ENCODE measurements around the gene WASF2.

Gene WASF2

DNA sequence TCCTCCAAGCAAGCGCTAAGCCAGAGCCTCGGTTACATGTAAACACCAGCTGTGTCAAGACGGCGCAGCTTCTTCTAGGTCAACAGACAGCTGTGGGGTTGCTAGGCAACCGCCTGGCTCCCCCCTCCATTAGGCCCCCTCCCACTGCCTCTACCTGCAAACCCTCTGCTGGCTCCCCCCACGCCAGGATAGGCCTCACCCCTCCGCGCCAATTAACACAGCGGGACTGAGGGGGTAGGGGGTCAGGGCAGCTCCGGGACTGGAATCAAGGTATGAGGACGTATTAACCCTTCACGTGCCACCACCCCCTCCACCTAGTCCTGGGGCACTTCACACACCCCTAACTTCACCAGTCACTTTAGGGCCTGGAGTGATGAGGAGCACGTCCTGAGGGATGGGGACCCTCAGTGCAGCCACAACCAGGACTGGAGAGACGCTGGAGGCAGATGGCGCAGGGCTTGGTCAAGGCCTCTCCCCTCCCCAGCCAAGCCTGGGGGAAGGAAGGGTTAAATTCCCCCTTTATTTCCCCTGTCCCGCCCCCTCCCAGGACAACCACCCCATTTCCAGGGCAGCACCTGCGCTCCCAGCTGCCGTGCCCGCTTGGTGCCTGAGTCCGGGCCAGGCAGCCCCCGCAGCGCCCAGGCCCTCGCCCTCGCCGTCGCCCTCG, 37.4 kb upstream of the WASF2 start:
- H3K4me1 ChIP-seq (ENCODE audit: insufficient read depth, low read length), result peaks cover 68% of the 10 kb centered on the region
- H2AFZ ChIP-seq (ENCODE audit: low read depth, low read length), result no peak overlapping the region
- H3K36me3 ChIP-seq (ENCODE audit: insufficient read depth, low read length), result no peaks in the 10 kb centered on the region
- H3K27me3 ChIP-seq (ENCODE audit: insufficient read depth, low read length), result no peaks in the 10 kb centered on the region
- H3K9me3 ChIP-seq (ENCODE audit: low read length), result no peaks in the 10 kb centered on the region
- H3K4me3 ChIP-seq (ENCODE audit: low read length), result peak overlapping the region; percentile 34

- Histone ChIP-seq H3K4me1 (ENCODE audit: insufficient read depth, low read length) (peaks cover 75% of the 10 kb centered on the region), H3K4me3 (ENCODE audit: low read length) (peak overlapping the region; percentile 34), H2AFZ (ENCODE audit: low read depth, low read length) (no peak overlapping the region), H3K36me3 (ENCODE audit: insufficient read depth, low read length) (no peaks in the 10 kb centered on the region), H3K9me3 (ENCODE audit: low read length) (no peaks in the 10 kb centered on the region), H3K27me3 (ENCODE audit: insufficient read depth, low read length) (no peaks in the 10 kb centered on the region)
Observed at GRCh38 chr1:27526569-27527222, 36.7 kb upstream of the WASF2 start.

DNA sequence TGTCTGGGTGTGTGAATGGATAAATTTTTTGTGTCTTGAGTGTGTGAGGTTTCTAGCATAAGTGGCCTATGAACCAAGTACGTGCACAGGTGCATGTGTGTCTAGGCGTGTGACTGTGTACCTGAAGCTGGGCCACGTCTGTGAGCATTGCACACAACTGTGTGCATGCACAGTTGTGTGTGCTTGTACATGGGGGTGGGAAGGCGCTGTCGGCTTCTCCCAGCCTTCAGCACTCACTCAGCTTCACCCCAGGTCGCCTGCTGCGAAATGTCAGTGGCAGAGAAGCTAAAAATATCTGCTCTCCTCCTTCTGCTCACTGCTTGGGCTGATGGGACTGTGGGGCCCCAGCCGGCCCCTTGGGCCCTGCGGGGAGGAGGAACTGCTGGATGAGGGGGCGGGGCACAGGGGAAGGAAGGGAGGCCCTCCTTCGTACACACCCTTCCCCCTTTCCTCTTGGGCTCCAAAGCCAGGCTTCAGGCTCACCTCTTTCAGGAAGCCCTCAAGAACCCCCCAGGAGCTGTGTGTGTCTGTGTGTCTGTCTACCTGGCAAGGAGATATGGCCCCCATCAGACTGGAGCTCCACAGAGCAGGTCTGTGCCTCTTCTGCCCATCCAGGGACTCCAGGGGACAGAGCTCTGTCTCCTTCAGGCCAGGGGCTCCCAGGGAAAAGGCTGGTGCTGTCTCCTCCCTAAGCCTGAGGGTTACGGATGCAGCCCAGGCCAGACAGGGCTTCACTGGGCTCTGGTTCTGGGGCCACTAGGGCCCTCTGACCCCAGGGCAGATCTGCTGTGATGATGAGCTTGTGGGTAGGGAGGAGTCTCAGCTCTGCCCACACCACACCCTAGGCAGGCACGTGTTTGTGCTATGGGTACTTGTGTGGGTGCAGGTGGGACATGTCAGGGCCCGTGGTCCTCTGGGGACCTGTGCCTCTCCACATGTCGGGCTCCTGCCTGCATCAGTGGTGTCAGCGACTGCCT, 35.6 kb upstream of the WASF2 start:
- Histone ChIP-seq H3K9me3 (ENCODE audit: low read length) (no peaks in the 10 kb centered on the region), H3K27me3 (ENCODE audit: insufficient read depth, low read length) (no peaks in the 10 kb centered on the region), H3K4me1 (ENCODE audit: insufficient read depth, low read length) (peaks cover 86% of the 10 kb centered on the region), H3K36me3 (ENCODE audit: insufficient read depth, low read length) (no peaks in the 10 kb centered on the region), H3K4me3 (ENCODE audit: low read length) (no peak overlapping the region), H2AFZ (ENCODE audit: low read depth, low read length) (no peak overlapping the region)

GRCh38 chr1:27523337-27524020, 33.5 kb upstream of the WASF2 start:
- Histone ChIP-seq H3K4me1 (ENCODE audit: insufficient read depth, low read length) (peaks cover 93% of the 10 kb centered on the region), H3K4me3 (ENCODE audit: low read length) (no peak overlapping the region), H2AFZ (ENCODE audit: low read depth, low read length) (no peak overlapping the region), H3K36me3 (ENCODE audit: insufficient read depth, low read length) (no peaks in the 10 kb centered on the region), H3K9me3 (ENCODE audit: low read length) (no peaks in the 10 kb centered on the region), H3K27me3 (ENCODE audit: insufficient read depth, low read length) (no peaks in the 10 kb centered on the region)

DNA sequence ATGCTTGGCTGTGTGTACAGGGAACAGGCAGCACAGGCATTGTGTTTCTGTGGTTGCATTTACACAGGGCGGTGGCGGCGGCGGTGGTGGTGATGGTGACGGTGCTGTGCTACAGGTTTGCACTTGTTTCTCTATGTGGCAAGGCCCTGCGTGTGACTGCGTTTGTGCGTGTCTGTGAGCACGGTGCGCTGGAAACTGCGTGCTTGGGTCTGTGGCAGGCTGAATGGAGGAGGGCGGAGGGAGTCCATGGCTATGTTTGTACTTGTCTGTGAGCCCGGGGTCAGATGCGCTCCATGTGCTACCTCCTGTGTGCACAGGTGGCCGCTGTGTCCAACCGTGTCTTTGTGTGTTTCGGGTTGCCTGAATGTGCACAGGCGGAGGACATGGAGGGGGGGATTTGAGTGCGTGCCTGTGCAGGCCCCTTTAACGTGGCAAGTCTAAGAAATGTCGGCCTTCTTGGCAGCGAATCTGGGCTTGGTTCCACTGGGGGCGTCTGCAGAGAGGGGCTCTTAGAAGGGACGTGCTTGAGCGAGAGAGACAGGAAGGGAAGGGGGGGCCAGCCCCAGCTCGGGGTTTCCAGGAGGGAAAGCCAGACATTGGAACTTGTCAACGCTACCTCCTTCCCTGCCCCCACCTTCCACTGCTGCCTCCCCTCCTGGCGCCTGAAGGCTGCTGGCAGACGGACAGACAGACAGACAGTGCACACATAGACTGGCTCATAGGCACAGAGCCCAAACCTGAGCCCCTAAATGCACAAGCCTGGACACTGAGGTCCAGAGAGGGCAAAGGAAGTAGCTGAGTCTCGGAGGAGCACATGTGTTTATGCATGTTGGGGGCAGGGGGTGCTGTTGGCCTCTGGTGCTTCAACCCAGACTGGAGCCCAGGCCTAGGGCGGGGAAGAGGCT, 32.7 kb upstream of the WASF2 start:
- Histone ChIP-seq H3K9me3 (ENCODE audit: low read length) (no peaks in the 10 kb centered on the region), H2AFZ (ENCODE audit: low read depth, low read length) (no peak overlapping the region), H3K36me3 (ENCODE audit: insufficient read depth, low read length) (no peaks in the 10 kb centered on the region), H3K27me3 (ENCODE audit: insufficient read depth, low read length) (no peaks in the 10 kb centered on the region), H3K4me1 (ENCODE audit: insufficient read depth, low read length) (peaks cover 89% of the 10 kb centered on the region), H3K4me3 (ENCODE audit: low read length) (no peak overlapping the region)

- H3K4me1 ChIP-seq (ENCODE audit: insufficient read depth, low read length), result peaks cover 82% of the 10 kb centered on the region
- no peaks in the 10 kb centered on the region for H3K9me3 ChIP-seq (ENCODE audit: low read length)
- no peak overlapping the region for H3K4me3 ChIP-seq (ENCODE audit: low read length)
- no peak overlapping the region for H2AFZ ChIP-seq (ENCODE audit: low read depth, low read length)
- no peaks in the 10 kb centered on the region for H3K36me3 ChIP-seq (ENCODE audit: insufficient read depth, low read length)
- no peaks in the 10 kb centered on the region for H3K27me3 ChIP-seq (ENCODE audit: insufficient read depth, low read length)
Observed at GRCh38 chr1:27521861-27522431, 32.0 kb upstream of the WASF2 start.

DNA sequence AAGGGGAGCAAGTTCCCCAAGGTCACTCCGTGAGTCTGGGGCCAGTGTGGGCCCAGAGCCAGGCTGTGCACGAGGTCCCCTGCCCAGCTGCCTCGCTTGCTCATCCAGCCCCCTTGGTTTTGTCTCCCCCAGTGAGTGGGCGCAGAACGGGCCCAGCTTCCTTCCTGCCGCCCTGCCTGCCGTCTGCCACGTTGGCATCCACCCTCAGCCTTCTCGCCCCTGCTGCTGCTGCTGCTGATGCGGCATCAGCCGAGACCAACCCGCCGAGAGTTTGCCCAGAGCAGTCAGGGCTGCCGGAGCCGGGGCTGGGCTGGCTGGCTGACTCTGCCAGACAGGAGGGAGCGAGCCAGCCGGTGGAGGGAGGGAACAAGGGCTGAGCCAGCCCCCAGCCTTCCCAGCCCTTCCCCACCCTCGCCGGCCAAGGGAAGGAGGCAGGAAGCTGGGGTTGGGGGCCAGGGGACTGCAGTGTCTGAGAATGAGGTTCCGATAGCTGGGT, 31.4 kb upstream of the WASF2 start:
- Histone ChIP-seq H3K9me3 (ENCODE audit: low read length) (no peaks in the 10 kb centered on the region), H3K36me3 (ENCODE audit: insufficient read depth, low read length) (no peaks in the 10 kb centered on the region), H2AFZ (ENCODE audit: low read depth, low read length) (no peak overlapping the region), H3K4me3 (ENCODE audit: low read length) (no peak overlapping the region), H3K27me3 (ENCODE audit: insufficient read depth, low read length) (no peaks in the 10 kb centered on the region), H3K4me1 (ENCODE audit: insufficient read depth, low read length) (peaks cover 76% of the 10 kb centered on the region)

- H3K4me3 ChIP-seq (ENCODE audit: low read length), result no peak overlapping the region
- H3K4me1 ChIP-seq (ENCODE audit: insufficient read depth, low read length), result peaks cover 73% of the 10 kb centered on the region
Observed at GRCh38 chr1:27520651-27521050, 30.7 kb upstream of the WASF2 start.

GRCh38 chr1:27519331-27520258, 29.6 kb upstream of the WASF2 start:
- peak overlapping the region; percentile 50 for H2AFZ ChIP-seq (ENCODE audit: low read depth, low read length)
- no peaks in the 10 kb centered on the region for H3K27me3 ChIP-seq (ENCODE audit: insufficient read depth, low read length)
- peaks cover 67% of the 10 kb centered on the region for H3K4me1 ChIP-seq (ENCODE audit: insufficient read depth, low read length)
- peak overlapping the region; percentile 29 for H3K4me3 ChIP-seq (ENCODE audit: low read length)
- H3K36me3 ChIP-seq (ENCODE audit: insufficient read depth, low read length), result no peaks in the 10 kb centered on the region
- no peaks in the 10 kb centered on the region for H3K9me3 ChIP-seq (ENCODE audit: low read length)

More at GRCh38 chr1:27520651-27521050, 30.7 kb upstream of the WASF2 start:
- H3K9me3 ChIP-seq (ENCODE audit: low read length), result no peaks in the 10 kb centered on the region
- no peaks in the 10 kb centered on the region for H3K36me3 ChIP-seq (ENCODE audit: insufficient read depth, low read length)
- no peak overlapping the region for H2AFZ ChIP-seq (ENCODE audit: low read depth, low read length)
- H3K27me3 ChIP-seq (ENCODE audit: insufficient read depth, low read length), result no peaks in the 10 kb centered on the region

GRCh38 chr1:27518808-27519207, 28.8 kb upstream of the WASF2 start:
- Histone ChIP-seq H3K9me3 (ENCODE audit: low read length) (no peaks in the 10 kb centered on the region), H3K27me3 (ENCODE audit: insufficient read depth, low read length) (no peaks in the 10 kb centered on the region), H3K4me1 (ENCODE audit: insufficient read depth, low read length) (peaks cover 59% of the 10 kb centered on the region), H2AFZ (ENCODE audit: low read depth, low read length) (peak overlapping the region; percentile 50), H3K4me3 (ENCODE audit: low read length) (peak overlapping the region; percentile 29), H3K36me3 (ENCODE audit: insufficient read depth, low read length) (no peaks in the 10 kb centered on the region)
